ENCODE data around the gene HSPA12B. TPM values are rescaled to one million over a fixed set of nuclear protein-coding genes. Genes with fewer than 3 reads are reported as not detected.
A peak's percentile ranks its signal among the peaks of the same experiment; 100 is the strongest.

HSPA12B gene
- total and polyA plus RNA-seq, 2 of the 13 experiments (the other 11 are each of a cell fraction or from before 2014, with no cell fraction given) = 0.01 TPM; not detected in 1

DNA sequence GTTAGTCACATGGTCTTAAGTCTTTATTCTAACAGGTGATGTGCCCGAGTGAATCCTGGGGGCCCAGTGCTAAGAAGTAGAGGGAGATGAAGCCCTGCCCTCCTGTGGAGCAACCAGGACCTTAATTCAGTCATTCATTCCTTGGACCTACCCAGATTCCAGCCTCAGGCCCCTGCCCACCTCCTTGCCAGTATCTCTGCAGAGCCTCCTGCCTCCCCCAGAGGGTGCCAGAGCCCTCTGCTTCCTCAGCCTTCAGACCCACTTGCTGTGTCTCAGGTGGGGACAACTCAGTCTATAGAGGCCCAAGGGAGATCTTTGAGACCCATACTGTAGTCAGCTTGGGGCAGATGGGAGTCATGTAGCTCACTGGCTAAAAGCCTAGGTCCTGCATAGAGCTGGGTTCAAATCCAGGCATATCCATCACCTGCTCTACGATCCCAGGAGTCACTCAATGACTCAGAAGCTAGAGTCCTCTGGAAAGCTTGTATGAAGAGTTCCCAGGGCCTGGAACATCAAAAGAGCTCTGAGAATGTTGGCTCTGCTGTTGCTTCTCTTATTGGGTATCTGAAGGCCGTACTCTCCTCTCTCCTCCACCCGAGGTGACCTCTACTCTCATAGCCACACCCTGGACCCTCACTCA is 16.2 kb upstream of the HSPA12B start (continued):
- TF ChIP-seq, protein P1, sequence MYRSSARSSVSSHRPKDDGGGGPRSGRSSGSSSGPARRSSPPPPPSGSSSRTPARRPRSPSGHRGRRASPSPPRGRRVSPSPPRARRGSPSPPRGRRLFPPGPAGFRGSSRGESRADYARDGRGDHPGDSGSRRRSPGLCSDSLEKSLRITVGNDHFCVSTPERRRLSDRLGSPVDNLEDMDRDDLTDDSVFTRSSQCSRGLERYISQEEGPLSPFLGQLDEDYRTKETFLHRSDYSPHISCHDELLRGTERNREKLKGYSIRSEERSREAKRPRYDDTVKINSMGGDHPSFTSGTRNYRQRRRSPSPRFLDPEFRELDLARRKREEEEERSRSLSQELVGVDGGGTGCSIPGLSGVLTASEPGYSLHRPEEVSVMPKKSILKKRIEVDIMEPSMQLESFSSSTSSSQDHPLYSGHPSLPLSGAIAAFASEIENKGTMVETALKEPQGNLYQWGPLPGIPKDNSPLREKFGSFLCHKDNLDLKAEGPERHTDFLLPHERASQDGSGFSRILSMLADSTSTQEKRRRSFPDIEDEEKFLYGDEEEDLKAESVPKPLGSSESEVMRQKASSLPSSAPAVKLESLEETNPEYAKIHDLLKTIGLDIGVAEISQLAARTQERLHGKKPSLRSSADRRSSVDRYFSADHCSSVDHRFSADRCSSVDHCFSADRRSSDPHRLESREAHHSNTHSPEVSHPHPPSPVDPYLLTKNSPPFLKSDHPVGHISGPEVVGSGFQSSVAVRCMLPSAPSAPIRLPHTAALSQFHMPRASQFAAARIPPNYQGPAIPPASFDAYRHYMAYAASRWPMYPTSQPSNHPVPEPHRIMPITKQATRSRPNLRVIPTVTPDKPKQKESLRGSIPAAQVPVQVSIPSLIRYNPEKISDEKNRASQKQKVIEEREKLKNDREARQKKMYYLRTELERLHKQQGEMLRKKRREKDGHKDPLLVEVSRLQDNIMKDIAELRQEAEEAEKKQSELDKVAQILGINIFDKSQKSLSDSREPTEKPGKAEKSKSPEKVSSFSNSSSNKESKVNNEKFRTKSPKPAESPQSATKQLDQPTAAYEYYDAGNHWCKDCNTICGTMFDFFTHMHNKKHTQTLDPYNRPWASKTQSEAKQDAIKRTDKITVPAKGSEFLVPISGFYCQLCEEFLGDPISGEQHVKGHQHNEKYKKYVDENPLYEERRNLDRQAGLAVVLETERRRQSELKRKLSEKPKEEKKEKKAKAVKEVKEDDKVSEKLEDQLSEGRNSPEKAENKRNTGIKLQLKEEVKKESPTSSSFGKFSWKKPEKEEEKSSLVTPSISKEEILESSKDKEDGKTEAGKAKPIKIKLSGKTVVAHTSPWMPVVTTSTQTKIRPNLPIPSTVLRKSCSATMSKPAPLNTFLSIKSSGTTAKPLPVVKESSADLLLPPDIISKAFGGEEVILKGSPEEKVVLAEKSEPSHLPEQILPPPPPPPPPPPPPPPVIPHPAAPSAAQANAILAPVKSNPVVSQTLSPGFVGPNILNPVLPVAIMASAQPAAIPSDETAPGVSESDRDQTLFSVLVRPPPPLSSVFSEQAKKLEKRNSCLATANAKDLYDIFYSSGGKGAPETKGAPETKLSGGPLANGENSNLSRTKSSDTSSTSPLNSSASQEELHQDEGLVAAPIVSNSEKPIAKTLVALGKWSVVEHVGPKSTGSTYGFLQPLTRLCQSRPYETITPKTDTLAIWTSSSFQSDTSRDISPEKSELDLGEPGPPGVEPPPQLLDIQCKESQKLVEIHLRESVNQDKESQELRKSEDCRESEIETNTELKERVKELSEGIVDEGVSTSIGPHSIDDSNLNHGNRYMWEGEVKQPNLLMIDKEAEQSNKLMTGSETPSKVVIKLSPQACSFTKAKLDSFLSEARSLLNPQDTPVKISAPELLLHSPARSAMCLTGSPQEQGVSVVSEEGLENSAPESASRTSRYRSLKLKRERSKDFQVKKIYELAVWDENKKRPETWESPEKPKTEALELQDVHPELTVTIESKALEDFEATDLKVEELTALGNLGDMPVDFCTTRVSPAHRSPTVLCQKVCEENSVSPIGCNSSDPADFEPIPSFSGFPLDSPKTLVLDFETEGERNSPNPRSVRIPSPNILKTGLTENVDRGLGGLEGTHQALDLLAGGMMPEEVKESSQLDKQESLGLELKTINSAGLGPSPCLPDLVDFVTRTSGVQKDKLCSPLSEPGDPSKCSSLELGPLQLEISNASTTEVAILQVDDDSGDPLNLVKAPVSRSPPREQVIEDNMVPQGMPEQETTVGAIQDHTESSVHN (CRISPR knock-in tag; IDR thresholded peaks at IDR 0.05) = no peak
- TF ChIP-seq ZNF761 (CRISPR knock-in tag; conservative IDR thresholded peaks at IDR 0.05) (no peak), NFYB (CRISPR knock-in tag; IDR thresholded peaks at IDR 0.05) (no peak), TBL1XR1 (IDR thresholded peaks at IDR 0.05; ENCODE audit: borderline replicate concordance, low read length, partially characterized antibody) (no peak), RBM22 (optimal IDR thresholded peaks at IDR 0.05; ENCODE audit: low read length) (no peak), MXI1 (IDR thresholded peaks at IDR 0.05; ENCODE audit: borderline replicate concordance, low read depth, low read length) (no peak; the same call in 2 of the 3 replicates), ZSCAN9 (CRISPR knock-in tag; IDR thresholded peaks at IDR 0.05; ENCODE audit: borderline replicate concordance) (0 out of 2 replicates have a peak, but pooled peaks have one; percentile 29), ZNF121 (CRISPR knock-in tag; IDR thresholded peaks at IDR 0.05) (no peak), ZFP37 (CRISPR knock-in tag; IDR thresholded peaks at IDR 0.05; ENCODE audit: borderline replicate concordance) (0 out of 2 replicates have a peak, but pooled peaks have one; percentile 73), ZNF781 (CRISPR knock-in tag; IDR thresholded peaks at IDR 0.05; ENCODE audit: borderline replicate concordance, not compliant biosample characterization) (no peak), ZNF333 (CRISPR knock-in tag; IDR thresholded peaks at IDR 0.05; ENCODE audit: borderline replicate concordance) (no peak), MTF1 (CRISPR knock-in tag; IDR thresholded peaks at IDR 0.05) (no peak)
- TF ChIP-seq, protein P2, sequence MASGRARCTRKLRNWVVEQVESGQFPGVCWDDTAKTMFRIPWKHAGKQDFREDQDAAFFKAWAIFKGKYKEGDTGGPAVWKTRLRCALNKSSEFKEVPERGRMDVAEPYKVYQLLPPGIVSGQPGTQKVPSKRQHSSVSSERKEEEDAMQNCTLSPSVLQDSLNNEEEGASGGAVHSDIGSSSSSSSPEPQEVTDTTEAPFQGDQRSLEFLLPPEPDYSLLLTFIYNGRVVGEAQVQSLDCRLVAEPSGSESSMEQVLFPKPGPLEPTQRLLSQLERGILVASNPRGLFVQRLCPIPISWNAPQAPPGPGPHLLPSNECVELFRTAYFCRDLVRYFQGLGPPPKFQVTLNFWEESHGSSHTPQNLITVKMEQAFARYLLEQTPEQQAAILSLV (CRISPR knock-in tag; IDR thresholded peaks at IDR 0.05; ENCODE audit: borderline replicate concordance) = peak; percentile 52; the same call in 1 of the 2 replicates
- TF ChIP-seq, protein P3, sequence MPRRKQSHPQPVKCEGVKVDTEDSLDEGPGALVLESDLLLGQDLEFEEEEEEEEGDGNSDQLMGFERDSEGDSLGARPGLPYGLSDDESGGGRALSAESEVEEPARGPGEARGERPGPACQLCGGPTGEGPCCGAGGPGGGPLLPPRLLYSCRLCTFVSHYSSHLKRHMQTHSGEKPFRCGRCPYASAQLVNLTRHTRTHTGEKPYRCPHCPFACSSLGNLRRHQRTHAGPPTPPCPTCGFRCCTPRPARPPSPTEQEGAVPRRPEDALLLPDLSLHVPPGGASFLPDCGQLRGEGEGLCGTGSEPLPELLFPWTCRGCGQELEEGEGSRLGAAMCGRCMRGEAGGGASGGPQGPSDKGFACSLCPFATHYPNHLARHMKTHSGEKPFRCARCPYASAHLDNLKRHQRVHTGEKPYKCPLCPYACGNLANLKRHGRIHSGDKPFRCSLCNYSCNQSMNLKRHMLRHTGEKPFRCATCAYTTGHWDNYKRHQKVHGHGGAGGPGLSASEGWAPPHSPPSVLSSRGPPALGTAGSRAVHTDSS (CRISPR knock-in tag; conservative IDR thresholded peaks at IDR 0.05) = no peak
- TF ChIP-seq, protein P4, sequence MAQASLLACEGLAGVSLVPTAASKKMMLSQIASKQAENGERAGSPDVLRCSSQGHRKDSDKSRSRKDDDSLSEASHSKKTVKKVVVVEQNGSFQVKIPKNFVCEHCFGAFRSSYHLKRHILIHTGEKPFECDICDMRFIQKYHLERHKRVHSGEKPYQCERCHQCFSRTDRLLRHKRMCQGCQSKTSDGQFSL (CRISPR knock-in tag; IDR thresholded peaks at IDR 0.05) = no peak
- TF ChIP-seq, protein P5, sequence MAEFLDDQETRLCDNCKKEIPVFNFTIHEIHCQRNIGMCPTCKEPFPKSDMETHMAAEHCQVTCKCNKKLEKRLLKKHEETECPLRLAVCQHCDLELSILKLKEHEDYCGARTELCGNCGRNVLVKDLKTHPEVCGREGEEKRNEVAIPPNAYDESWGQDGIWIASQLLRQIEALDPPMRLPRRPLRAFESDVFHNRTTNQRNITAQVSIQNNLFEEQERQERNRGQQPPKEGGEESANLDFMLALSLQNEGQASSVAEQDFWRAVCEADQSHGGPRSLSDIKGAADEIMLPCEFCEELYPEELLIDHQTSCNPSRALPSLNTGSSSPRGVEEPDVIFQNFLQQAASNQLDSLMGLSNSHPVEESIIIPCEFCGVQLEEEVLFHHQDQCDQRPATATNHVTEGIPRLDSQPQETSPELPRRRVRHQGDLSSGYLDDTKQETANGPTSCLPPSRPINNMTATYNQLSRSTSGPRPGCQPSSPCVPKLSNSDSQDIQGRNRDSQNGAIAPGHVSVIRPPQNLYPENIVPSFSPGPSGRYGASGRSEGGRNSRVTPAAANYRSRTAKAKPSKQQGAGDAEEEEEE (CRISPR knock-in tag; IDR thresholded peaks at IDR 0.05; ENCODE audit: borderline replicate concordance) = no peak

All from HepG2 (cell line).